Naive B cell (primary cell): ENCODE results near the gene POLN. TPM values are rescaled to one million over a fixed set of nuclear protein-coding genes. Genes with fewer than 3 reads are reported as not detected.

Source experiments
- ATAC-seq, 2 donors: fragments of 150-1000 bp; cut with Tn5 transposase; 2 replicates each; pipeline ENCODE4 v1.10.0; 2021; ENCODE audit warnings: low read depth in 2 of 2, mild to moderate bottlenecking in 2 of 2, moderate library complexity in 2 of 2
- DNase-seq: peaks from one replicate; pipeline ENCODE4 v3.0.0; 2022
- H3K27ac Mint-ChIP-seq, 6 donors: one replicate each; pipeline ENCODE4 v1.8.0; 2020 to 2022; ENCODE audit warnings: mild to moderate bottlenecking in 6 of 6, mixed read lengths in 6 of 6, moderate library complexity in 5 of 6, inconsistent platforms in 2 of 6
- H3K27me3 Mint-ChIP-seq, 3 donors: one replicate each; pipeline ENCODE4 v1.8.0; 2021 to 2022; ENCODE audit warnings: mixed read lengths in 3 of 3, mild to moderate bottlenecking in 1 of 3
- H3K36me3 Mint-ChIP-seq, 2 donors: one replicate each; pipeline ENCODE4 v1.8.0; 2020 to 2022; ENCODE audit warnings: mixed read lengths in 2 of 2, inconsistent platforms in 1 of 2, mild to moderate bottlenecking in 1 of 2
- H3K4me1 Mint-ChIP-seq, 3 donors: one replicate each; pipeline ENCODE4 v1.8.0; 2020 to 2022; ENCODE audit warnings: mixed read lengths in 3 of 3, inconsistent platforms in 1 of 3, mild to moderate bottlenecking in 1 of 3, moderate library complexity in 1 of 3
- H3K4me3 Mint-ChIP-seq, 8 donors: one replicate each; pipeline ENCODE4 v1.8.0; 2020 to 2022; ENCODE audit warnings: mild to moderate bottlenecking in 8 of 8, mixed read lengths in 8 of 8, moderate library complexity in 8 of 8, inconsistent platforms in 2 of 8
- H3K9me3 Mint-ChIP-seq, 7 donors: one replicate each; pipeline ENCODE4 v1.8.0; 2020 to 2022; ENCODE audit warnings: mixed read lengths in 7 of 7, mild to moderate bottlenecking in 5 of 7, inconsistent platforms in 2 of 7, moderate library complexity in 1 of 7
- polyA plus RNA-seq, 6 donors: library from polyadenylated mRNA; unstranded; fragments of 300-500 nt; fragmentation: Illumina TruSeq; gene quantifications; one replicate each; pipeline ENCODE4 v1.2.3, GENCODE V29; 2021; ENCODE audit warnings: low read depth in 6 of 6

The POLN gene
- polyA plus RNA-seq, 6 donors from 2014 or later: 0.62 to 0.79 (median 0.71) TPM; not detected in 2

DNA sequence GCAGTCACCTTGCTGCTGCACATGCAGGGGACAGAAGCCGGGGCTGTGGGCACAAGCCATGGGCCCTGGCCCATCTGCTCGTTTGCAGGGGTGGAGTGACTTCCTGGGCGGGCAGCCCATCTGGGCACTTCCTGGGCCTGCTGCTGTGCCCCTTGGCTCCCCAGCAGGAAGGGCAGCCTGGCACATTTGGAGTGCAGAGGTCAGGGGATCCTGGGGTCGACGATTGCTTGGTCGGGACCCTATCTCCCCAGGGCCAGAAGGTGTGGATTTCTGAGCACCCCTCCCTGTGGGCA, 30.9 kb upstream of the POLN start:
- no peak overlapping the region for H3K4me3 Mint-ChIP-seq

GRCh38 chr4:2272026-2272827, 30.3 kb upstream of the POLN start:
- H3K27me3 Mint-ChIP-seq: no peaks in the 10 kb centered on the region
- H3K4me3 Mint-ChIP-seq: no peak overlapping the region
- H3K27ac Mint-ChIP-seq: no peak overlapping the region
- DNase-seq (no peak), ATAC-seq (no peak)
- no peaks in the 10 kb centered on the region for H3K36me3 Mint-ChIP-seq
- H3K9me3 Mint-ChIP-seq: no peaks in the 10 kb centered on the region
- H3K4me1 Mint-ChIP-seq: no peaks in the 10 kb centered on the region

More for the DNA sequence above, 30.9 kb upstream of the POLN start:
- Mint-ChIP-seq H3K4me1 (no peaks in the 10 kb centered on the region), H3K36me3 (no peaks in the 10 kb centered on the region), H3K27me3 (no peaks in the 10 kb centered on the region), H3K9me3 (no peaks in the 10 kb centered on the region), H3K27ac (no peak overlapping the region)
- ATAC-seq: no peak
- no peak for DNase-seq

DNA sequence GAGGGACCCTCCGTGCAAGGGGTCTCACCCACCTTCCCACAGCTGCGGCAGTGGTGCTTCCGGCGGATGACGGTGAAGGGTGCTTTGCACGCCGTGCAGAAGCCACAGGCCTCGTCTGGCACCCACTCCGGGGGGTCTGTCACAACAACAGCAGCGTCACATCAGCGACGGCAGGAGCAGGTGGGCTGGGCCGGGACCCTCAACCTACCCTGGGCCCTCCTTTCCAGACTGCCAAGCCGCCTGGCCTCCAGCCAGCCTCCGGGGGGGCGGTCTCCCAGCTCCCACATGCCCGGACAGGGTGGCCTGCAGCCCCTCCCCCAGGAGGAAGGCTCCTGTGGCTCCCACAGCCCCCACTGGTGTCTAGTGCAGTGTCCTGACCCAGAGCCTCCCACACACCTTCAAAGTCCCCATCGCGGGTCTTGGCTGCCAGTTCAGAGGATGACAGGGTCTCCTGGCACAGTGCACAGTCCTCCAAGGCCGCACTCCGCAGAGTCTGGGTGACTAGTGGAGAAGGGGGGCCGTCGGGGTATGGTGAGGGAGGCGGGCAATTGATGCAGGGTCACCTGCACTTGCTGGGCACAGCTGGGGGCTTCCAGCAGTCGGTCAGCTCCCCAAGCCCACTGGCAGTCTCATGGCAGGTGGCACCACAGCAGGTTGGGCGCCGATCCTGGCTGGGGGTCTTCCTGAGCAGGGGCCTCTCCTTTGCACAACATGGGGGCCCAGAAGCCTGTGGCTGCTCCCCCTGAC, 29.5 kb upstream of the POLN start:
- Mint-ChIP-seq H3K4me1 (no peaks in the 10 kb centered on the region), H3K4me3 (no peak overlapping the region)
- no peak for ATAC-seq

DNA sequence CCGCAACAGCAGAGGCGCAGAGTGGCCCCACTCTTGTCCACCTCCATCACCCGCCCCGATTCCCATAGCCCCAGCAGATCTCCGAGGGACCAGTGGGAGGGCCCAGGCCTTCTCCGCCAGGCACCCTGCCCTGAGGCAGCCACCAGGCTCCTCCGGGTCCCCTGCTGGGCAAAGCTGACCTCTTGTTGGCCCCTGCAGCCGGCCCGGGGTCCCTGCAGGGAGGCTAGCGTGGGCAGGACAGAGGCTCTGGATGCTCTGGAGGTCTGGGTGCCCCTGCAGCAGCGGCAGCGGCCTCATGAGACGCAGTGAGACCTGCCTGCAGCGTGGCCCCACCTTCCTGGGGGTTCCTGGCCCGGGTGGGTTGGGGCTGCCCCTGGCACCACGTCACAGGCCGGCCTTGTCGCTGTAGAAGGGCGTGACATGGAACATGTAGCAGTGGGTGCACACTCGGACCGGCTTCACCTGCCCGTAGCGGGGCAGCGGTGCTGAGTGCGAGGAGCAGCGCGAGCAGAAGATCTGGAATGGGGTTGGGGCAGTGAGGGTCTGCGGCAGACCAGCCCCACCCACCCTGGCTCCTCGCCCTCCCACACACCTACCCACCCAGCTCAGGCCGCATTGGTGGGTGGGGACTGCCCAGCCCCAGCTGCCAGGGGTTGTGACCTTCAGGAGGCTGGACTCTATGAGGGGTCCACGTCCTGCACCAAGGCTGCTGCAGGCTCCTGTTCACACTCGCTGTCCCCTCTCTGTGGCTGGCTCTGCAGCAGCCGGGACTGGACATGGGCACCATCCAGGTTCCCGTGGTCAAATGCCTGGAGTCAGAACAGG, 28.6 kb upstream of the POLN start:
- Mint-ChIP-seq H3K4me3 (no peak overlapping the region), H3K9me3 (no peaks in the 10 kb centered on the region), H3K4me1 (no peaks in the 10 kb centered on the region), H3K27ac (no peak overlapping the region), H3K36me3 (no peaks in the 10 kb centered on the region), H3K27me3 (no peaks in the 10 kb centered on the region)
- ATAC-seq (no peak), DNase-seq (no peak)

More for the DNA sequence above, 29.5 kb upstream of the POLN start:
- Mint-ChIP-seq H3K36me3 (no peaks in the 10 kb centered on the region), H3K27me3 (no peaks in the 10 kb centered on the region), H3K27ac (no peak overlapping the region), H3K9me3 (no peaks in the 10 kb centered on the region)
- no peak for DNase-seq

- ATAC-seq (no peak), DNase-seq (no peak)
- Mint-ChIP-seq H3K9me3 (no peaks in the 10 kb centered on the region), H3K27ac (no peak overlapping the region), H3K27me3 (no peaks in the 10 kb centered on the region), H3K4me1 (no peaks in the 10 kb centered on the region), H3K36me3 (no peaks in the 10 kb centered on the region), H3K4me3 (peak overlapping the region in 1 of 8 donors; percentile 11)
Measured at GRCh38 chr4:2269618-2270163, 27.8 kb upstream of the POLN start.

GRCh38 chr4:2269206-2269531, 27.2 kb upstream of the POLN start:
- Mint-ChIP-seq H3K4me1 (no peaks in the 10 kb centered on the region), H3K27me3 (no peaks in the 10 kb centered on the region), H3K4me3 (no peak overlapping the region), H3K9me3 (no peaks in the 10 kb centered on the region), H3K36me3 (no peaks in the 10 kb centered on the region), H3K27ac (no peak overlapping the region)
- DNase-seq (no peak), ATAC-seq (no peak)

DNA sequence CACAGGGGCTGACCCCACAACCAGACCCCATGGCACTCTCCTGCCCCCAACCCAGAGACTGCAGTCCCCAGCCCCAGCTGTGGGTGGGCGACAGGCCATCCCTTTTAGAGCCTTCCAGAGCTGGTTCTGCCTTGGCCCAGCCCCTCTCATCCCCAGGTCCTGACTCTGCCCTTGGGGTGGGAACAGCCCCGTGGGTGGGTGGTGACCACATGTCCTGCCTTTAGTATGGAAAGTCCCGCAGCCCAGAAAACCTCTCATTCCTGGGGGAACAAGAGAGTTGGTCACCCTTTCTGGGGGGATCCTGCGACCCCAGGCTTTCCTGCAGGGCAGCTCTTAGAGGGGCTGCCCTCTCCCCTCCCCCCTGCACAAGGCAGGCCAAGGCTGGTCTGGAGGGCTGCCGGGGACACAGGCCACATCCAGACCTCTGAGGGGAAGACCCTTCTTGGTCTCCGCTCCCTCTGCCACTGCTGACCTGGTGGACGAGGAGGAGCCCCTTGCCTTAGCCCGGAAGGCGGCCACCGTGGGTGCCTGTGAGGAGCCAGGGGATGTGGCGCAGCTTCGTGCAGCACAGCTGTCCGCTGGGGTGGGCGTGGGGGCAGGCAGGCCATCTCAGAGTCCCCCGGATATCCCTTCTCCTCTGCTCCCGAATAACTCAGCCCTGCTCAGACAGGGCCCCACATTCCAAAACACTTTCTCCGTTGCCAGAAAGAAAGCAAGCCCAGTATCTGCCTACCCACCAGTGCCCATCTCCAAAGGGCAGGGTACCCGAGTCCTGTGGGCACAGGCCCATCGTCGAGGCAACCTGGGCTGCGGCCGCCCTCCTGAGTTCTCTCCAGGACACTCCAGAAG, 26.7 kb upstream of the POLN start:
- Mint-ChIP-seq H3K4me1 (no peaks in the 10 kb centered on the region), H3K4me3 (no peak overlapping the region), H3K27ac (no peak overlapping the region), H3K27me3 (no peaks in the 10 kb centered on the region), H3K36me3 (no peaks in the 10 kb centered on the region), H3K9me3 (no peaks in the 10 kb centered on the region)
- ATAC-seq: no peak
- DNase-seq: no peak

DNA sequence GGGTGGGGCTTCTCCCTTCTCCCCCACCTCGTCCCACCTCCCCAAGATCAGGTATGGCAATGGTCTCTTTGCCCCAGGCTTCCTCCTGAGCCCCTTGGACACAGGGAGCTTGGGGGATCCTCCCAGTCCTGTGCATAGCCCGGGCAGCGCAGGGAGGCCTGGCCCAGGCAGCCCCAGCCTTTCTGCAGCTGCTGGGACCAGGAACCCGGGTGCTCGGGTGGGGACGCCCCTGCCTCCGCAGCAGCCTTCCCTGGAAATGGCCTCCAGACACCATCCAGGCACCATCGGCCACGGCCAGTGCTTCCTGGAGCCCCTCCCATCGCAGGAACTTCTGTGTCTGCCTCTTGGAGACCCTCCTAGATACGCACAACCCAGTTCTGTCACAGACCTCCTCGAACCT, 25.9 kb upstream of the POLN start:
- Mint-ChIP-seq H3K27ac (no peak overlapping the region), H3K4me3 (no peak overlapping the region), H3K9me3 (no peaks in the 10 kb centered on the region), H3K36me3 (no peaks in the 10 kb centered on the region), H3K27me3 (no peaks in the 10 kb centered on the region), H3K4me1 (peaks cover 0 to 4% (median 0%) of the 10 kb centered on the region in 3 donors)
- DNase-seq (no peak), ATAC-seq (no peak)

GRCh38 chr4:2267320-2267811, 25.4 kb upstream of the POLN start:
- Mint-ChIP-seq H3K4me1 (peaks cover 0 to 4% (median 0%) of the 10 kb centered on the region in 3 donors), H3K36me3 (no peaks in the 10 kb centered on the region), H3K27ac (no peak overlapping the region), H3K4me3 (no peak overlapping the region), H3K27me3 (no peaks in the 10 kb centered on the region), H3K9me3 (no peaks in the 10 kb centered on the region)
- DNase-seq (no peak), ATAC-seq (no peak)

- no peak overlapping the region for H3K4me3 Mint-ChIP-seq
- ATAC-seq (no peak), DNase-seq (no peak)
- H3K4me1 Mint-ChIP-seq: peaks cover 0 to 4% (median 0%) of the 10 kb centered on the region in 3 donors
- no peaks in the 10 kb centered on the region for H3K27me3 Mint-ChIP-seq
- H3K9me3 Mint-ChIP-seq: no peaks in the 10 kb centered on the region
- peak overlapping the region in 1 of 6 donors; percentile 86 for H3K27ac Mint-ChIP-seq
- H3K36me3 Mint-ChIP-seq: no peaks in the 10 kb centered on the region
Measured at GRCh38 chr4:2266821-2267220, 24.9 kb upstream of the POLN start.

DNA sequence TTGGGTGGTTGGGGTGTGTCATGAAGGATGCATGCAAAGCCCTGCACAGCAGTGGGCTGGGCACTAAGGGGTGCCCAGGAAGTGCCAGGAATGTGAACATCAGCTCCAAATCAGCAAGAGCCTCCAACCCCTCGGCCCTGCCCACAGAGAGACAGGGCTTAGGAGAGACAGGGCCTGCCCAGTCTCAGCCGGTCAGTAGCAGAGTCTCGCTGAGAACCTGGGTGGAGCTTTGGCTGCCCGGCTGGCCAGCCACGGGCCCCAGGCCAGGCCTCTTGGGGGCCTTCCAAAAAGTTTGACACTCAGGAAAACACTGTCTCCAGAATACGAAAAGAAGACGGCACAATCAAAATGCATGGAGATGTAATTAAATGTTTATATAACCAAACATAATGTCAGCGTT, 24.3 kb upstream of the POLN start:
- no peaks in the 10 kb centered on the region for H3K27me3 Mint-ChIP-seq
- H3K4me3 Mint-ChIP-seq: no peak overlapping the region
- no peaks in the 10 kb centered on the region for H3K36me3 Mint-ChIP-seq
- H3K9me3 Mint-ChIP-seq: no peaks in the 10 kb centered on the region
- ATAC-seq (no peak), DNase-seq (no peak)
- peak overlapping the region in 1 of 6 donors; percentile 61 for H3K27ac Mint-ChIP-seq
- H3K4me1 Mint-ChIP-seq: peaks cover 0 to 4% (median 0%) of the 10 kb centered on the region in 3 donors

DNA sequence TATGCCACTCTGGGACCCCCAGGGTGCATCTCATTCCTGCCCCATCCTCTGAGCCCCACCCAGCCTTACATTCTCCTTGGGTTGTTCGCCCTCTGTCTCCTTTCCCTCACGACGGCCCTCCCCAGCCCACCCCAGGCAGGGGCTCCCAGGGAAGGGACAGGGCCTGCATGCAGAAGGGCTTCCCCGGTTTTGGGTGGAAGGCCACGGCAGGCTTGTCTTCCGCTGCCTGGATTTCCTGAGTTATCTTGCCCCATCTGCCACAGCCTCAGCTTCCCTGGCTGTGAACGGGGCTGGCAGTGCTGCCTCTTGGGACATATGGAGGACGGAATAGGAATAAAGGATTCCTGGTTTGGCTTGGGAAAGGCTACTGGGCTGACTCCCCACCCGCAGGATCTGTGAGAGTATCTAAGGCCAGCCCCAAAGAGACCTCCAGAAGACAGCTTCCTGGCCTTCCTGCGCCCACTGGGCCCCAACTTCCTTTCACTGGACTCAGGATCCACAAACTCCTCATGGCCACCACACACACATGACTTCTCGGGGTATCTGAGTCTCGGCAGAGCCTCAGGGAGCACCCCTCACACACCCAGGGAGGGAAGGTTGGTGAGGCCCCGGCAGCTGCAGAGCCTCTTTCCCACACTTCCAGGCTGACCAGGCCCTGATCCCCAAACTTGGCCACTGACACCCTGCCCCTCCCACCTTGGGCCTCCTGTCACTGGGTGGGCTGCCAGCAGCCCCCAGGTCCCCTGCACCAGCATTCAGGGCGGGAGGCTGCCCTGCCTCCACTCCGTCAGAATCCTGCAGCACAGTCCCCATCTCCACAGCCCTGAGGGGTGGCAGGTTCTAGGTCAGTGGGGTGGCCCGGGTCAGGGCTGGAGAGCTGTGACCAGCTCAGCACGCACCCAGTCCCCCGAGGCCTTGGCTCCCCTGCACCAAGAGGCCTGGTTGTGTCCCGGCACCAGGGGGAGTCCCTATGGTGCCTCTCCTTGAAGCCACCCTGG, 23.5 kb upstream of the POLN start:
- no peaks in the 10 kb centered on the region for H3K36me3 Mint-ChIP-seq
- no peaks in the 10 kb centered on the region for H3K9me3 Mint-ChIP-seq
- DNase-seq (no peak), ATAC-seq (no peak)
- H3K27ac Mint-ChIP-seq: peak overlapping the region in 1 of 6 donors; percentile 54
- H3K4me1 Mint-ChIP-seq: peaks cover 0 to 5% (median 0%) of the 10 kb centered on the region in 3 donors
- peak overlapping the region in 2 of 8 donors; percentile 19 to 29 for H3K4me3 Mint-ChIP-seq
- no peaks in the 10 kb centered on the region for H3K27me3 Mint-ChIP-seq
